Lung (tissue), 12 donors: ENCODE measurements around the gene CA5A. TPM values are rescaled to one million over a fixed set of nuclear protein-coding genes. Genes with fewer than 3 reads are reported as not detected.
A peak's percentile ranks its signal among the peaks of the same experiment; 100 is the strongest.

ENCODE experiments used
- ATAC-seq: fragments of 200-7000 bp; cut with Tn5 transposase; one replicate; pipeline ENCODE4 v1.9.1; 2020; ENCODE audit warnings: moderate number of reproducible peaks; ENCODE audit not compliant: insufficient read depth, low FRiP score
- DNase-seq, 3 donors: peaks; one replicate each; pipeline ENCODE4 v3.0.0-alpha.2; 2013 to 2017
- H3K27ac ChIP-seq, 2 donors: one replicate each; pipeline ENCODE4 v1.5.1; 2013; ENCODE audit warnings: mild to moderate bottlenecking in 2 of 2, moderate library complexity in 2 of 2, control low read depth in 1 of 2, inconsistent platforms in 1 of 2, low read depth in 1 of 2, low read length in 1 of 2
- H3K27me3 ChIP-seq, 3 donors: one replicate each; pipeline ENCODE4 v1.5.1; 2013; ENCODE audit warnings: low read length in 2 of 3; ENCODE audit not compliant: control insufficient read depth in 3 of 3, insufficient read depth in 3 of 3
- H3K36me3 ChIP-seq, 4 donors: one replicate each; pipeline ENCODE4 v1.5.1; 2013; ENCODE audit warnings: low read length in 4 of 4, mild to moderate bottlenecking in 1 of 4, moderate library complexity in 1 of 4; ENCODE audit not compliant: control insufficient read depth in 4 of 4, insufficient read depth in 4 of 4
- H3K4me1 ChIP-seq, 5 donors: one replicate each; pipeline ENCODE4 v1.5.1; 2013; ENCODE audit warnings: low read length in 5 of 5, mild to moderate bottlenecking in 2 of 5, moderate library complexity in 1 of 5; ENCODE audit not compliant: control insufficient read depth in 5 of 5, insufficient read depth in 5 of 5
- H3K4me3 ChIP-seq: one replicate; pipeline ENCODE4 v1.5.1; 2013; ENCODE audit warnings: mild to moderate bottlenecking, control low read depth, moderate library complexity
- H3K9ac ChIP-seq, 2 donors: one replicate each; pipeline ENCODE4 v1.5.1; 2013; ENCODE audit warnings: low read length in 2 of 2, control low read depth in 1 of 2; ENCODE audit not compliant: insufficient read depth in 1 of 2
- H3K9me3 ChIP-seq, 4 donors: one replicate each; pipeline ENCODE4 v1.5.1; 2013; ENCODE audit warnings: low read length in 3 of 4, mild to moderate bottlenecking in 1 of 4, moderate library complexity in 1 of 4; ENCODE audit not compliant: control insufficient read depth in 4 of 4, insufficient read depth in 3 of 4
- CTCF ChIP-seq: IDR thresholded peaks from 2 replicates; pipeline ENCODE4 v1.5.1; 2012; ENCODE audit warnings: mild to moderate bottlenecking; ENCODE audit errors: control extremely low read depth, extremely low read depth
- WGBS, 2 donors: extraction: QIAGEN DNeasy Blood & Tissue Kit; methylation state at CpG; one replicate each; pipeline ENCODE4 v1.1.7; 2013; 5-methylcytosine and 5-hydroxymethylcytosine counted together
- polyA plus RNA-seq, 2 donors: library from polyadenylated mRNA; stranded (reverse); fragments of 200-250 nt; gene quantifications; one replicate each; pipeline ENCODE4 v1.2.1, GENCODE V29; 2013
- total RNA-seq, 2 donors: library from RNA; depleted of rRNA in 1 of 2; stranded (reverse); fragments of >200 nt in 1 of 2; gene quantifications; one replicate each; pipeline ENCODE4 v1.2.1, GENCODE V29; 2014 to 2021
- donor health status: control.
- donor health status: control.
- donor health status: Bipolar disorder and iron deficiency.
- donor health status: healthy.
- donor health status: DM: yes; HTN: yes; CAD: no.

Gene CA5A
- total and polyA plus RNA-seq, 4 donors: 0.03 to 0.63 (median 0.14) TPM; not detected in 1

GRCh38 chr16:87966685-87967185 is 30.4 kb upstream of the CA5A start:
- no peak overlapping the region for H3K9ac ChIP-seq
- WGBS, 2 donors: 9 to 17% methylated on average over 14 of the region's 14 CpGs
- no peak overlapping the region for H3K4me3 ChIP-seq
- no peak for TF ChIP-seq CTCF
- H3K27me3 ChIP-seq: no peaks in the 10 kb centered on the region
- peak; percentile 66 for ATAC-seq
- peak in 1 of 3 donors; percentile 30 for DNase-seq
- peaks cover 0 to 5% (median 0%) of the 10 kb centered on the region in 4 donors for H3K36me3 ChIP-seq
- H3K9me3 ChIP-seq: peaks cover 0 to 8% (median 1%) of the 10 kb centered on the region in 4 donors
- H3K4me1 ChIP-seq: peaks cover 7 to 33% (median 13%) of the 10 kb centered on the region in 5 donors
- H3K27ac ChIP-seq: peak overlapping the region; percentile 22 to 73

GRCh38 chr16:87966064-87966645 is 29.8 kb upstream of the CA5A start:
- peak; percentile 38 to 92 (median 90) for DNase-seq
- no peak for ATAC-seq
- no peak overlapping the region for H3K9ac ChIP-seq
- H3K4me3 ChIP-seq: no peak overlapping the region
- peak overlapping the region in 1 of 2 donors; percentile 22 for H3K27ac ChIP-seq
- no peaks in the 10 kb centered on the region for H3K27me3 ChIP-seq
- WGBS, 2 donors: 70 to 74% methylated on average over 5 of the region's 5 CpGs
- peaks cover 0 to 4% (median 0%) of the 10 kb centered on the region in 4 donors for H3K36me3 ChIP-seq
- TF ChIP-seq CTCF: no peak
- H3K4me1 ChIP-seq: peaks cover 7 to 39% (median 13%) of the 10 kb centered on the region in 5 donors
- H3K9me3 ChIP-seq: peaks cover 0 to 4% (median 0%) of the 10 kb centered on the region in 4 donors

- H3K36me3 ChIP-seq: no peaks in the 10 kb centered on the region
- H3K27ac ChIP-seq: no peak overlapping the region
- no peak for DNase-seq
- H3K4me3 ChIP-seq: no peak overlapping the region
- ATAC-seq: no peak
- WGBS, 2 donors: 87 to 88% methylated on average over 11 of the region's 11 CpGs
- H3K9me3 ChIP-seq: no peaks in the 10 kb centered on the region
- TF ChIP-seq CTCF: no peak
- H3K4me1 ChIP-seq: peaks cover 7 to 45% (median 21%) of the 10 kb centered on the region in 5 donors
- H3K9ac ChIP-seq: no peak overlapping the region
- H3K27me3 ChIP-seq: no peaks in the 10 kb centered on the region
Measured at GRCh38 chr16:87965417-87965816, 29.1 kb upstream of the CA5A start.
